Left lung (tissue), 10 donors: ENCODE results near the gene PLA2G6. TPM values are rescaled to one million over a fixed set of nuclear protein-coding genes. Genes with fewer than 3 reads are reported as not detected.
A peak's percentile ranks its signal among the peaks of the same experiment; 100 is the strongest.

Experiments used
- ATAC-seq: fragments of 200-7000 bp; cut with Tn5 transposase; one replicate; pipeline ENCODE4 v1.9.1; 2020; ENCODE audit warnings: moderate library complexity
- DNase-seq, 4 donors: peaks; one replicate each; pipeline ENCODE4 v3.0.0-alpha.2; 2013 to 2020
- H3K27ac ChIP-seq, 2 donors: fragments of 200-600 bp; sonication (generic) in 1 of 2; one replicate each; pipeline versions ENCODE4 v1.5.0 to v1.8.0; 2020 to 2021
- H3K27me3 ChIP-seq, 2 donors: fragments of 200-600 bp; sonication (generic) in 1 of 2; one replicate each; pipeline versions ENCODE4 v1.5.0 to v1.8.0; 2020 to 2021
- H3K36me3 ChIP-seq, 2 donors: fragments of 200-600 bp; sonication (generic) in 1 of 2; one replicate each; pipeline versions ENCODE4 v1.5.0 to v1.8.0; 2020 to 2021
- H3K4me1 ChIP-seq, 2 donors: fragments of 200-600 bp; one replicate each; pipeline ENCODE4 v1.8.0; 2021
- H3K4me3 ChIP-seq, 2 donors: fragments of 200-600 bp; sonication (generic) in 1 of 2; one replicate each; pipeline versions ENCODE4 v1.5.0 to v1.8.0; 2020 to 2021; ENCODE audit warnings: mild to moderate bottlenecking in 1 of 2
- H3K9me3 ChIP-seq, 2 donors: fragments of 200-600 bp; sonication (generic) in 1 of 2; one replicate each; pipeline versions ENCODE4 v1.5.0 to v1.8.0; 2020 to 2021
- intact Hi-C, 2 donors: fragments of 100-400 bp; cut with DNase I; formaldehyde crosslinking; loops; one replicate each; pipeline versions ENCODE4 v1.11.2 to v1.14.2; 2022
- polyA plus RNA-seq, 6 donors: library from polyadenylated mRNA; unstranded; fragments of 120-200 nt; gene quantifications; one replicate each; pipeline ENCODE4 v1.2.1, GENCODE V29; 2013; ENCODE audit not compliant: insufficient read length in 6 of 6
- total RNA-seq, 2 donors: library from RNA; stranded (reverse); fragmentation: NEBNext Ultra II Directional; extraction: Animal tissue kit (Norgen Biotek cat#: 25700); gene quantifications; one replicate each; pipeline ENCODE4 v1.2.1, GENCODE V29; 2021
- TF ChIP-seq, protein P1 (sequence below), 2 donors: fragments of 200-600 bp; sonication (generic) in 1 of 2; IDR thresholded peaks; one replicate each; pipeline versions ENCODE4 v1.5.0 to v1.8.0; 2021; ENCODE audit warnings: antibody characterized with exemption in 2 of 2
- donor health status: DM: no; HTN: yes; CAD: no.
- donor health status: DM: no; HTN: no; CAD: no.

Gene PLA2G6
- total and polyA plus RNA-seq, 8 donors: 29.8 to 44.1 (median 35.7) TPM

DNA sequence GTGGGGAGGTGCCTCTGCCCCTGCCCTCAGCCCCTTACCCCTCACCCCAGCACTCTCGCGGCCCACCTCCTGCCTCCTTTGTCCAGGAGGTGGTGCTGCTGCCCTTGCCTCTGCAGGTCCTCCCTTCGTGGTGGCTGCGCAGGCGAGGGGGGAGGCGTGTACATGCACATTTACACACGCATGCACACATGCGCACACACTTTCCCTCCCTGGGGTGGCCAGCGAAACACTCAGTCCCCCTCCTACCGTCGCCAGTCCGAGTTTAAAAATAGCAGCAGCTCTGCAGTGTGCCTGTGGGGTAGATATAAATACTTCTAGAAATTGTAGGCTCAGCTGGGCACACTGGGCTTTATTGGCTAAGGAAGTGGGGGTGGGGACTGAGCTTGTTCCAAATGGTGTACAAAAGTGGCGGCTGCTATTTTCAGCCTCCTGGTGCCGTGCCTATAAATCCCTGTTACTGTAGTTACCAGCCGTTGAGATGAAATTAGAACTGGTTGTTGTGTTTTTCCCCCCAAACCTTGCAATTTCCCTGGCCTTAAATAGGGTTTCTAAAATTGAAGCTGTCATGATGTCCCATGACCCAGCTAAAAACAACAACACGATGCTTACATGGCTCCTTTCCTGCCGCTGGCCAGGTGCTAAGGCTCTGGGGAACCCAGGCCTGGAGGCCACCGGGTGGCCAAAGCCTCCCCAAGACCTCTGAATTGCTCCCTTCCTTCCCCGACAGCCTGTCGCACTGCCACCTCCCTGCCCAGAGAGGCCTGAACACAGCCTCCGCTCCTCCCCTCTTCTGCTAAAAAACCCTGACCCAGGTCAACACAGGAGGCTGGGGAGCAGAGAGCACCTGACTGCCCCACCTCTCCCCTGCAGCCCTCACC lies 112.0 kb downstream of the PLA2G6 start:
- Histone ChIP-seq H3K9me3 (no peaks in the 10 kb centered on the region), H3K4me3 (no peak overlapping the region), H3K27me3 (no peaks in the 10 kb centered on the region), H3K4me1 (no peaks in the 10 kb centered on the region), H3K36me3 (peaks cover 0 to 100% of the 10 kb centered on the region in 2 donors), H3K27ac (no peak overlapping the region)
- DNase-seq (peak in 2 of 4 donors; percentile 32 to 74), ATAC-seq (peak; percentile 40)
- intact Hi-C loops: no loop called here
- TF ChIP-seq, protein P1, sequence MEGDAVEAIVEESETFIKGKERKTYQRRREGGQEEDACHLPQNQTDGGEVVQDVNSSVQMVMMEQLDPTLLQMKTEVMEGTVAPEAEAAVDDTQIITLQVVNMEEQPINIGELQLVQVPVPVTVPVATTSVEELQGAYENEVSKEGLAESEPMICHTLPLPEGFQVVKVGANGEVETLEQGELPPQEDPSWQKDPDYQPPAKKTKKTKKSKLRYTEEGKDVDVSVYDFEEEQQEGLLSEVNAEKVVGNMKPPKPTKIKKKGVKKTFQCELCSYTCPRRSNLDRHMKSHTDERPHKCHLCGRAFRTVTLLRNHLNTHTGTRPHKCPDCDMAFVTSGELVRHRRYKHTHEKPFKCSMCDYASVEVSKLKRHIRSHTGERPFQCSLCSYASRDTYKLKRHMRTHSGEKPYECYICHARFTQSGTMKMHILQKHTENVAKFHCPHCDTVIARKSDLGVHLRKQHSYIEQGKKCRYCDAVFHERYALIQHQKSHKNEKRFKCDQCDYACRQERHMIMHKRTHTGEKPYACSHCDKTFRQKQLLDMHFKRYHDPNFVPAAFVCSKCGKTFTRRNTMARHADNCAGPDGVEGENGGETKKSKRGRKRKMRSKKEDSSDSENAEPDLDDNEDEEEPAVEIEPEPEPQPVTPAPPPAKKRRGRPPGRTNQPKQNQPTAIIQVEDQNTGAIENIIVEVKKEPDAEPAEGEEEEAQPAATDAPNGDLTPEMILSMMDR (IDR thresholded peaks at IDR 0.05): no peak

DNA sequence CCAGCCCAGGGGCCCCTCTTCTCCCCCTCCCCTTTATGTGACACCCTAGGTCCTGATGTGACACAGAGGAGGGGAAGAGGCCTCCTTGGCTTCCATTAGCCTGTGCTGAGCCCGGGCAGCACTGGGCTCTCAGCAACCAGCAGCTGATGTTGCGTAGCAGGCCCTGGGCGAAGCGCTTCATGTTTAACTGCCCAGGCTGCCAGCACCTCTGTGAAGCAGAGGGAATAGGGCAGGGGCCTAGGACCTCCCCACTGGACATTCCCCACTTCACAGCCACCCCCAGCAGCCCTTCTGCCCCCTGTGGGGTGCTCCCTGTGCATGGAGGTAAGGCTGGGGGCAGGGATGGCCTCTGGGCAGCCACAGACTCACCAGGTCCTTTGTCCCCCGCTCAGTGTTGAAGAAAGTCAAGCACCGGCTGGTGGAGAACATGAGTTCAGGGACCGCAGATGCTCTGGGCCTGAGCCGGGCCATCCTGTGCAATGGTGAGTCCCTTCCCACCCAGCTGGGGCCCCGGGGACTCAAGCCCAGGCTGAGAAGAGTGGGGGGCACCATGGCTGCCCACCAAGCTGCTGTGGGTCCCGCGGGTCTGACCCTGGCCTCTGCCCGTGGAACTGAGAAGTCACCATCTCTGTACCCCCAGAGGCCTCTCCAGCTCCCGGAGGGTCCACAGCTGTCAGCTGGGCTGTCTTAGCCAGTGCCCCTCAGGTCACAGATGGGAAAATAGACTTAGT lies 112.8 kb downstream of the PLA2G6 start:
- no peaks in the 10 kb centered on the region for H3K9me3 ChIP-seq
- H3K4me3 ChIP-seq: no peak overlapping the region
- ATAC-seq (no peak), DNase-seq (peak in 1 of 4 donors; percentile 53)
- intact Hi-C loops: no loop called here
- no peak overlapping the region for H3K27ac ChIP-seq
- H3K36me3 ChIP-seq: peaks cover 0 to 100% of the 10 kb centered on the region in 2 donors
- no peaks in the 10 kb centered on the region for H3K4me1 ChIP-seq
- no peaks in the 10 kb centered on the region for H3K27me3 ChIP-seq
- TF ChIP-seq, protein P1 (IDR thresholded peaks at IDR 0.05): no peak

DNA sequence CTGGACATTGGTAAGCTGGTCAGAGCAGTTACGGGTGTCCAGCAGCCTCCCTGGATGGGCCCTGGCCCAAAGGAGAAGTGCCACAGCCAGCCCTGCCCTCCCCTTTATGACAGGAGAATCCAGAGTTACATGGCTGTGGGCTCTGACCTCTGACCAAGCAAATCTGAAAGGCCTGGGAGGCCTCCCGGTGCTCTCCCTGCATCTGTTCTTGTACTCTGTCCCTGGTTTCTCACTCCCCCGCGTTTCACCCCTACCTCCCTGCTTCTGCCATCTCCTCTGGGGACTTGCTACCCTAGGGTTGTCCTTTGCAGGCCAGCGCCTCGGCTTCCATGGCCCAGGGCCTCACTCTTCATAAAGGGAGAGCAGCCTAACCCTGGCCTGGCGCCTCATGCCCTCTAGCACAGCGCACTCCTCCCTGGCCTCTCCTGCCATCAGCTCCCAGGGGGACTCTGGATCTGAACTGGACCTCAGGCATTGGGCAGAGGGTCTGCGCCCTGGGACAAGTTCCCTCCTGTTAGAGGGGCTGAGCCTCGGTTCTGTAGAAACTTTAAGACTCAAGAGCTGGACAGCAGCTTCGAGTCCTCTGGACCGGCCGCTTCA lies 113.8 kb downstream of the PLA2G6 start:
- peaks cover 0 to 8% of the 10 kb centered on the region in 2 donors for H3K4me1 ChIP-seq
- no peak for ATAC-seq
- TF ChIP-seq, protein P1 (IDR thresholded peaks at IDR 0.05): no peak
- H3K27me3 ChIP-seq: no peaks in the 10 kb centered on the region
- no peak overlapping the region for H3K27ac ChIP-seq
- DNase-seq: peak in 1 of 4 donors; percentile 53
- intact Hi-C loops: no loop called here
- no peaks in the 10 kb centered on the region for H3K9me3 ChIP-seq
- no peak overlapping the region for H3K4me3 ChIP-seq
- peaks cover 0 to 99% of the 10 kb centered on the region in 2 donors for H3K36me3 ChIP-seq

DNA sequence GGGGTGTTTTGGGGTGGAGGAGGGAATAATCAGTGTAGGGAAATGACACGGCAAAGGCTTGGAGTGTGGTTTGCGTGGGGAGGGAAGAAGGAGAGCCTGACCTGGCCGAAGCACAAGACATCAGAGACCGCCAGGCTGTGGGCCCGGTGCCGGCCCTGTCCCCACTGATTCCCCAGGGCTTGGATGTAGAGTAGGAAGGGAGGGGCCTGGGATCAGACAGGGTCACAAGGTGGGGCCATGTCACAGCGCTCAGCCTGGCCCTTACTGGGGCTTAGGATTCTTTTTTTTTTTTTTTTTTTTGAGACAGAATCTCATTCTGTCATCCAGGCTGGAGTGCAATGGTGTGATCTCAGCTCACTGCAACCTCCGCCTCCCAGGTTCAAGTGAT lies 114.6 kb downstream of the PLA2G6 start:
- Histone ChIP-seq H3K4me3 (no peak overlapping the region), H3K9me3 (no peaks in the 10 kb centered on the region), H3K4me1 (peaks cover 0 to 16% of the 10 kb centered on the region in 2 donors), H3K27ac (no peak overlapping the region), H3K27me3 (no peaks in the 10 kb centered on the region), H3K36me3 (peaks cover 0 to 91% of the 10 kb centered on the region in 2 donors)
- DNase-seq: peak in 1 of 4 donors; percentile 39
- TF ChIP-seq, protein P1 (IDR thresholded peaks at IDR 0.05): no peak
- ATAC-seq: no peak
- intact Hi-C loops: no loop called here
